ENCODE results near the gene ELOVL6.
"Not testable (repeated sequence)": the region's sequence is repeated elsewhere in the genome, so short reads cannot be mapped to it uniquely, and the experiment has no call there.

ELOVL6 gene

GRCh38 chr4:110124711-110125110 lies 73.7 kb downstream of the ELOVL6 start:
- DNase-seq (ENCODE audit: low read depth) = no peak

GRCh38 chr4:110122201-110122600 lies 76.2 kb downstream of the ELOVL6 start:
- no peak for DNase-seq (ENCODE audit: low read depth)

- DNase-seq (ENCODE audit: low read depth) = no peak
Measured at GRCh38 chr4:110120506-110120905, 77.9 kb downstream of the ELOVL6 start.

- no peak for DNase-seq (ENCODE audit: low read depth)
Measured at GRCh38 chr4:110119880-110120279, 78.5 kb downstream of the ELOVL6 start.

- DNase-seq (ENCODE audit: low read depth) = no peak
Measured at GRCh38 chr4:110119337-110119736, 79.1 kb downstream of the ELOVL6 start.

GRCh38 chr4:110112056-110112455 lies 86.4 kb downstream of the ELOVL6 start:
- DNase-seq (ENCODE audit: low read depth) = no peak

GRCh38 chr4:110109455-110109854 lies 89.0 kb downstream of the ELOVL6 start:
- no peak for DNase-seq (ENCODE audit: low read depth)

GRCh38 chr4:110108960-110109359 lies 89.5 kb downstream of the ELOVL6 start:
- no peak for DNase-seq (ENCODE audit: low read depth)

GRCh38 chr4:110108422-110108821 lies 90.0 kb downstream of the ELOVL6 start:
- no peak for DNase-seq (ENCODE audit: low read depth)

- DNase-seq (ENCODE audit: low read depth) = no peak
Measured at GRCh38 chr4:110107866-110108265, 90.5 kb downstream of the ELOVL6 start.

GRCh38 chr4:110106931-110107296 lies 91.5 kb downstream of the ELOVL6 start:
- no peak for DNase-seq (ENCODE audit: low read depth)

- no peak for DNase-seq (ENCODE audit: low read depth)
Measured at GRCh38 chr4:110104661-110105060, 93.8 kb downstream of the ELOVL6 start.

GRCh38 chr4:110099638-110100037 lies 98.8 kb downstream of the ELOVL6 start:
- DNase-seq (ENCODE audit: low read depth) = no peak

GRCh38 chr4:110096405-110096804 lies 102.0 kb downstream of the ELOVL6 start:
- no peak for DNase-seq (ENCODE audit: low read depth)

- no peak for DNase-seq (ENCODE audit: low read depth)
Measured at GRCh38 chr4:110092646-110093045, 105.8 kb downstream of the ELOVL6 start.

GRCh38 chr4:110091434-110092140 lies 106.8 kb downstream of the ELOVL6 start:
- DNase-seq (ENCODE audit: low read depth) = no peak

GRCh38 chr4:110088670-110089069 lies 109.7 kb downstream of the ELOVL6 start:
- peak; percentile 3 for DNase-seq (ENCODE audit: low read depth)

- no peak for DNase-seq (ENCODE audit: low read depth)
Measured at GRCh38 chr4:110087070-110087708, 111.2 kb downstream of the ELOVL6 start.

- DNase-seq (ENCODE audit: low read depth) = no peak
Measured at GRCh38 chr4:110085131-110085530, 113.3 kb downstream of the ELOVL6 start.

- no peak for DNase-seq (ENCODE audit: low read depth)
Measured at GRCh38 chr4:110084154-110084553, 114.3 kb downstream of the ELOVL6 start.

- DNase-seq (ENCODE audit: low read depth) = not testable (repeated sequence)
Measured at GRCh38 chr4:110078148-110078547, 120.3 kb downstream of the ELOVL6 start.

- not testable (repeated sequence) for DNase-seq (ENCODE audit: low read depth)
Measured at GRCh38 chr4:110076828-110077227, 121.6 kb downstream of the ELOVL6 start.

GRCh38 chr4:110075891-110076290 lies 122.5 kb downstream of the ELOVL6 start:
- DNase-seq (ENCODE audit: low read depth) = no peak
